IMR-90 (cell line): ENCODE data around the gene MAP7D1. TPM values are rescaled to one million over a fixed set of nuclear protein-coding genes. Genes with fewer than 3 reads are reported as not detected.

Experiments used
- ATAC-seq: fragments of 200-7000 bp; cut with Tn5 transposase; 2 replicates; pipeline ENCODE4 v1.9.1; 2020; ENCODE audit warnings: low read depth, mild to moderate bottlenecking, moderate library complexity
- BruUV-seq: library from RNA; stranded (reverse); fragments of 400-500 nt; replicated peaks from 2 replicates; lab custom pipeline; 2021; lab: Mats Ljungman, UMichigan
- CTCF ChIA-PET: fragments of 300-600 bp; formaldehyde crosslinking; extraction: SDS; loops from one replicate; lab custom pipeline; 2021; ENCODE audit warnings: antibody characterized with exemption; lab: Yijun Ruan, JAX
- POLR2A ChIA-PET: fragments of 300-600 bp; sonication (Branson Sonifier 250); formaldehyde crosslinking; loops from one replicate; lab custom pipeline; 2022; ENCODE audit warnings: antibody characterized with exemption; ENCODE audit not compliant: unreplicated experiment; lab: Charles Lee
- DNase-seq: peaks from one replicate; pipeline ENCODE4 v3.0.0; 2013
- H2AFZ ChIP-seq: replicated peaks from 2 replicates; pipeline ENCODE3; 2013; ENCODE audit warnings: low read length, mild to moderate bottlenecking; ENCODE audit not compliant: poor library complexity
- H2AK5ac ChIP-seq: 2 replicates; pipeline ENCODE4 v1.6.1; 2013; ENCODE audit warnings: low read depth, low read length, inconsistent platforms
- H2AK9ac ChIP-seq: replicated peaks from 2 replicates; pipeline ENCODE3; 2013; ENCODE audit warnings: mild to moderate bottlenecking, low read depth, low read length, moderate library complexity; ENCODE audit not compliant: poor library complexity
- H2BK120ac ChIP-seq: 2 replicates; pipeline ENCODE4 v1.6.1; 2013; ENCODE audit warnings: low read depth, low read length, inconsistent platforms
- H2BK15ac ChIP-seq: 3 replicates; pipeline ENCODE4 v1.6.1; 2013; ENCODE audit warnings: low read depth, low read length, inconsistent platforms
- H2BK20ac ChIP-seq: 2 replicates; pipeline ENCODE4 v1.6.1; 2013; ENCODE audit warnings: low read depth, mild to moderate bottlenecking, inconsistent platforms, low read length, moderate library complexity
- H2BK5ac ChIP-seq: 2 replicates; pipeline ENCODE4 v1.6.1; 2013; ENCODE audit warnings: mild to moderate bottlenecking, low read depth, low read length, inconsistent platforms; ENCODE audit not compliant: poor library complexity, severe bottlenecking
- H3K14ac ChIP-seq: replicated peaks from 2 replicates; pipeline ENCODE4 v1.6.1; 2013; ENCODE audit warnings: low read depth, low read length, inconsistent platforms
- H3K18ac ChIP-seq: 2 replicates; pipeline ENCODE4 v1.6.1; 2013; ENCODE audit warnings: low read depth, low read length, control low read depth
- H3K23ac ChIP-seq: 2 replicates; pipeline ENCODE4 v1.6.1; 2013; ENCODE audit warnings: low read depth, low read length, inconsistent platforms
- H3K27ac ChIP-seq: 2 replicates; pipeline ENCODE4 v1.5.1; 2013; ENCODE audit warnings: mild to moderate bottlenecking, control low read depth, low read length; ENCODE audit not compliant: insufficient read depth
- H3K27me3 ChIP-seq: 2 replicates; pipeline ENCODE4 v1.6.1; 2013; ENCODE audit warnings: low read length; ENCODE audit not compliant: control insufficient read depth, insufficient read depth
- H3K36me3 ChIP-seq: 2 replicates; pipeline ENCODE4 v1.6.1; 2013; ENCODE audit warnings: low read length, mixed read lengths; ENCODE audit not compliant: control insufficient read depth, insufficient read depth
- H3K4ac ChIP-seq: 2 replicates; pipeline ENCODE4 v1.6.1; 2013; ENCODE audit warnings: low read depth, low read length, inconsistent platforms
- H3K4me1 ChIP-seq: 2 replicates; pipeline ENCODE4 v1.6.1; 2013; ENCODE audit warnings: low read length, mixed read lengths; ENCODE audit not compliant: control insufficient read depth, insufficient read depth
- H3K4me2 ChIP-seq: 2 replicates; pipeline ENCODE4 v1.6.1; 2013; ENCODE audit warnings: low read depth, mild to moderate bottlenecking, control low read depth, low read length, moderate library complexity
- H3K4me3 ChIP-seq: 2 replicates; pipeline ENCODE4 v1.5.1; 2013; ENCODE audit warnings: low read depth, mild to moderate bottlenecking, control low read depth, low read length, moderate library complexity; ENCODE audit not compliant: insufficient read depth
- H3K56ac ChIP-seq: 2 replicates; pipeline ENCODE4 v1.6.1; 2013; ENCODE audit warnings: low read length, inconsistent platforms; ENCODE audit not compliant: insufficient read depth; ENCODE audit errors: extremely low read depth
- H3K79me1 ChIP-seq, 2 experiments: 2 replicates each; pipeline ENCODE4 v1.6.1; 2013; ENCODE audit warnings: low read length in 2 of 2, inconsistent platforms in 1 of 2, low read depth in 1 of 2
- H3K9ac ChIP-seq: 2 replicates; pipeline ENCODE4 v1.6.1; 2013; ENCODE audit warnings: low read depth, low read length, control low read depth
- H3K9me1 ChIP-seq: 2 replicates; pipeline ENCODE4 v1.6.1; 2013; ENCODE audit warnings: low read length, inconsistent platforms; ENCODE audit not compliant: insufficient read depth
- H3K9me3 ChIP-seq: 2 replicates; pipeline ENCODE4 v1.6.1; 2013; ENCODE audit warnings: low read length; ENCODE audit not compliant: control insufficient read depth, insufficient read depth
- H4K20me1 ChIP-seq: 2 replicates; pipeline ENCODE4 v1.6.1; 2013; ENCODE audit warnings: low read length, inconsistent platforms; ENCODE audit not compliant: insufficient read depth
- H4K5ac ChIP-seq: 2 replicates; pipeline ENCODE4 v1.6.1; 2013; ENCODE audit warnings: mild to moderate bottlenecking, low read depth, low read length, control low read depth
- H4K8ac ChIP-seq, 2 experiments: 2 replicates each; pipeline ENCODE4 v1.6.1; 2013; ENCODE audit warnings: low read depth in 2 of 2, low read length in 2 of 2, control low read depth in 1 of 2, inconsistent platforms in 1 of 2
- H4K91ac ChIP-seq: 2 replicates; pipeline ENCODE4 v1.6.1; 2013; ENCODE audit warnings: low read depth, low read length, inconsistent platforms; ENCODE audit not compliant: insufficient read depth
- CEBPB ChIP-seq: IDR thresholded peaks from 2 replicates; pipeline ENCODE4 v1.6.1; 2012; ENCODE audit warnings: low read depth, low read length, improper control_type of control experiment
- CHD1 ChIP-seq: IDR thresholded peaks from 2 replicates; pipeline ENCODE4 v1.6.1; 2012; ENCODE audit warnings: low read depth, low read length, improper control_type of control experiment
- FOS ChIP-seq: fragments of 150-350 bp; IDR thresholded peaks from 2 replicates; pipeline ENCODE4 v1.6.1; 2016; ENCODE audit warnings: low read depth, low read length
- MAFK ChIP-seq: IDR thresholded peaks from 2 replicates; pipeline ENCODE4 v1.6.1; 2012; ENCODE audit warnings: low read depth, low read length, improper control_type of control experiment
- NFE2L2 ChIP-seq: fragments of 150-350 bp; IDR thresholded peaks from 2 replicates; pipeline ENCODE4 v1.6.1; 2016; ENCODE audit warnings: low read depth, mild to moderate bottlenecking, low read length
- RAD21 ChIP-seq: IDR thresholded peaks from 2 replicates; pipeline ENCODE4 v1.6.1; 2012; ENCODE audit warnings: low read length, improper control_type of control experiment
- RFX5 ChIP-seq: IDR thresholded peaks from 2 replicates; pipeline ENCODE4 v1.8.0; 2012; ENCODE audit warnings: low read depth, mild to moderate bottlenecking, low read length, moderate library complexity
- SMC3 ChIP-seq: fragments of 150-350 bp; IDR thresholded peaks from 2 replicates; pipeline ENCODE4 v1.6.1; 2016; ENCODE audit warnings: low read depth, mild to moderate bottlenecking, antibody characterized with exemption, low read length, moderate library complexity
- WGBS, 2 experiments: methylation state at CpG; one replicate each; pipeline versions ENCODE4 v1.1.5 to v1.1.7; 2013; ENCODE audit warnings: missing lambda C conversion rate in 2 of 2; ENCODE audit not compliant: insufficient read length in 1 of 2; ENCODE audit errors: extremely low coverage in 2 of 2; 5-methylcytosine and 5-hydroxymethylcytosine counted together
- dilution Hi-C: fragments of 300-500 bp; cut with HindIII; formaldehyde crosslinking; loops from one replicate; pipeline ENCODE4 v1.14.3; 2018; ENCODE audit warnings: low sequenced_read_pairs; ENCODE audit not compliant: unreplicated experiment
- in situ Hi-C: fragments of 300-500 bp; cut with MboI; formaldehyde crosslinking; loops from 3 replicates; pipeline ENCODE4 v1.14.3; 2019; ENCODE audit warnings: low sequenced_read_pairs, inconsistent platforms, mixed read lengths
- intact Hi-C: fragments of 100-400 bp; cut with micrococcal nuclease; formaldehyde crosslinking; loops from 2 replicates; pipeline ENCODE4 v1.10.0; 2022
- polyA plus RNA-seq, 3 experiments: library from polyadenylated mRNA; depleted of rRNA; stranded (reverse); fragments of >200 nt; gene quantifications; 2 replicates each; pipeline ENCODE4 v1.2.3, GENCODE V29; 2012; ENCODE audit warnings: low replicate concordance in 1 of 3
- total RNA-seq: library from RNA; depleted of rRNA; stranded (reverse); fragments of >200 nt; gene quantifications from 2 replicates; pipeline ENCODE4 v1.2.3, GENCODE V29; 2012
- TF ChIP-seq, protein P1 (sequence below): fragments of 150-350 bp; IDR thresholded peaks from 2 replicates; pipeline ENCODE4 v1.6.1; 2017; ENCODE audit warnings: mild to moderate bottlenecking, antibody characterized with exemption, low read length, low read depth

MAP7D1 gene
- total and polyA plus RNA-seq, 2 of the 4 experiments (the other 2 are of a cell fraction) = 32.3 to 81.9 TPM

- TF ChIP-seq CHD1 = no peak
Observed at GRCh38 chr1:36172017-36172747, 16.2 kb downstream of the MAP7D1 start (continued).

DNA sequence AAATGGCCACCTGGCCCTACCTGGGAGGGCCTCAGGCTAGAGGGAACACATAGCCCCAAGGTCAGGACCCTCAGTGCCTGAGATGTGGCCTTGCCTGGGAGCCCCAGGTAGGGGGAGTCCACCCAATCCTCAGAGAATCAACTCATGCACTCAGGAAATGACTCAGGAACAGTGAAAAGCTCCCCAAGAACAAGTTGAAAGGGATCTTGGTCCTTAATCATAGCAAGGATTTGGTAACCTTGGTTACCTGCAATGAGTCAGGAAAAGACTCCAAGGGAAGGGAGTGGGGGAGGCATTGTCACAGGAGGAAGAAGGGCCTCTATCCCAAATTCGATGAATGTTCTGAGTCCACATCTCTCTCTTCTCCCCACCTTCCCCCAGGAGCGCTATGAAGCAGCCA, 17.0 kb downstream of the MAP7D1 start:
- ATAC-seq = peak; percentile 31
- Histone ChIP-seq H4K20me1 (peaks cover 79% of the 10 kb centered on the region), H2BK20ac (no peak overlapping the region), H2BK15ac (no peak overlapping the region), H2AK5ac (peak overlapping the region; percentile 5; the same call in 1 of the 2 replicates), H3K4me1 (peaks cover 6% of the 10 kb centered on the region), H3K4me3 (no peak overlapping the region), H3K4ac (peak overlapping the region; percentile 14), H3K23ac (0 out of 2 replicates have a peak overlapping the region, but pooled peaks have one; percentile 29), H2BK5ac (peak overlapping the region; percentile 38), H3K14ac (no peak overlapping the region), H3K56ac (no peak overlapping the region), H3K9me3 (no peaks in the 10 kb centered on the region), H3K9me1 (peaks cover 13% of the 10 kb centered on the region), H2AFZ (peak overlapping the region; percentile 51), H3K18ac (no peak overlapping the region), H2AK9ac (peak overlapping the region; percentile 75), H3K27ac (no peak overlapping the region; the same call in 1 of the 2 replicates), H3K9ac (no peak overlapping the region), H3K4me2 (no peak overlapping the region), H3K36me3 (peaks cover 73% of the 10 kb centered on the region), H4K8ac (peak overlapping the region in 1 of 2 experiments; percentile 71; a peak in 2 of 4 replicates), H2BK120ac (no peak overlapping the region), H4K91ac (no peak overlapping the region), H4K5ac (no peak overlapping the region), H3K27me3 (no peaks in the 10 kb centered on the region), H3K79me1 (peaks cover 50 to 80% of the 10 kb centered on the region in 2 experiments)
- BruUV-seq = no TSS peak
- in situ Hi-C loops (no loop called here), intact Hi-C loops (no loop called here), dilution Hi-C loops (no loop called here)
- ChIA-PET CTCF (no interaction called here), POLR2A (interaction anchor here (0.5 kb wide), 1 partner anchor 122 kb away, joined by 4 read pairs; no protein-coding TSS in a partner anchor)
- TF ChIP-seq MAFK (no peak), RAD21 (0 out of 2 replicates have a peak, but pooled peaks have one; percentile 3), CHD1 (no peak), SMC3 (no peak), FOS (peak; percentile 29; the same call in 1 of the 2 replicates), RFX5 (no peak), NFE2L2 (no peak), CEBPB (no peak)
- TF ChIP-seq, protein P1, sequence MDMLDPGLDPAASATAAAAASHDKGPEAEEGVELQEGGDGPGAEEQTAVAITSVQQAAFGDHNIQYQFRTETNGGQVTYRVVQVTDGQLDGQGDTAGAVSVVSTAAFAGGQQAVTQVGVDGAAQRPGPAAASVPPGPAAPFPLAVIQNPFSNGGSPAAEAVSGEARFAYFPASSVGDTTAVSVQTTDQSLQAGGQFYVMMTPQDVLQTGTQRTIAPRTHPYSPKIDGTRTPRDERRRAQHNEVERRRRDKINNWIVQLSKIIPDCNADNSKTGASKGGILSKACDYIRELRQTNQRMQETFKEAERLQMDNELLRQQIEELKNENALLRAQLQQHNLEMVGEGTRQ = no peak
- DNase-seq = peak; percentile 86
- no CpG with 5 or more reads among the region's 2 CpGs for WGBS, 2 experiments
